ENCODE results near the gene PCDHB1. TPM values are rescaled to one million over a fixed set of nuclear protein-coding genes. Genes with fewer than 3 reads are reported as not detected.

The PCDHB1 gene
- total and polyA plus RNA-seq, 2 of the 8 experiments (the other 6 are each of a cell fraction or from before 2014, with no cell fraction given): 0.03 to 0.04 TPM

DNA sequence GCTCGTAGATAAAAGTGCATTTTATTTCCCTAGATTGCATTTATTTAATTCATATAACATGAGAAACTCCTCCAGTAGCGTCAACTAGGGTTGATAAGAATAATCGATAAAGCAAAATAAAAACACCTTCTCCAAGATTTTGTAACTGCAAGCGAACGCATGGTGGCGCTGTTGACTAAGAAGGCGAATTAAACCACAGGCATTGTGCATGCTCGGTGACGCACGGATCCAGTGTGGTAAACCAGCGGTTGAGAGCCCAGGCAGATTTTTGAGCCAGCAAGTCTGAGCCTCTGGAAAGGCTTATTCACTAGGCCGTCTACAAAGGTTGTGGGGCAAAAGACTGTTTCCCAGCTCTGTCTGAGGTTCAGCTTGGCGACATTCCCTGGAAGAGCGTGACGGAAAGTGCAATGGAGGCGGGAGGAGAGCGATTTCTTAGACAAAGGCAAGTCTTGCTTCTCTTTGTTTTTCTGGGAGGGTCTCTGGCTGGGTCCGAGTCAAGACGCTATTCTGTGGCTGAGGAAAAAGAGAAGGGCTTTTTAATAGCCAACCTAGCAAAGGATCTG, 49.1 kb downstream of the PCDHB1 start, which contains the start of gene PCDHB3:
Gene PCDHB3 (plus strand): TSS at position 231 of the 563 bp plus-strand sequence. CDS start 177 bp downstream, at position 408.
- CTCF ChIA-PET (ENCODE audit: partially characterized antibody): interaction anchor here (0.7 to 1.6 kb wide), 15 partner anchors 9 to 225 kb away, joined by 3 to 15 read pairs (median 4); partner anchors contain the start of genes PCDHB16, PCDHB4, PCDHB5 and PCDHB6
- H3K79me1 ChIP-seq (ENCODE audit: low read depth, low read length): no peaks in the 10 kb centered on the region
- H4K20me1 ChIP-seq (replicated peaks in 1 of 2; ENCODE audit: control insufficient read depth in 1 of 2, insufficient read depth in 2 of 2, low read length in 2 of 2): no peaks in the 10 kb centered on the region
- FAIRE-seq (peak; percentile 95), DNase-seq (ENCODE audit: low read depth in 1 of 2, low spot score in 2 of 2) (peak; percentile 51 to 87)
- peak within 1 kb of the TSS; percentile 92; the same call in 1 of the 2 replicates for H4K8ac ChIP-seq (ENCODE audit: extremely low read depth, insufficient read depth, low read length)
- H3K56ac ChIP-seq (replicated peaks; ENCODE audit: insufficient read length, low read depth, low read length): no peak within 1 kb of the TSS
- WGBS, 2 experiments (ENCODE audit: extremely low coverage in 1 of 2, insufficient coverage in 1 of 2, insufficient read length in 1 of 2, insufficient replicate concordance in 2 of 2, low coverage in 1 of 2, low lambda C conversion rate in 2 of 2, missing lambda C conversion rate in 1 of 2): 52% methylated on average over 19 of the region's 19 CpGs; no CpG with 5 or more reads in 1 of the 2 experiments
- no peak within 1 kb of the TSS for H4K91ac ChIP-seq (replicated peaks; ENCODE audit: insufficient read length, low read length)
- H2BK20ac ChIP-seq (ENCODE audit: low read length): no peak within 1 kb of the TSS
- H3K27ac ChIP-seq (ENCODE audit: low read depth, low read length): no peak within 1 kb of the TSS
- no peak within 1 kb of the TSS for H2BK120ac ChIP-seq (replicated peaks; ENCODE audit: low read depth, low read length)
- H3K4ac ChIP-seq (replicated peaks; ENCODE audit: insufficient read length, low read depth, low read length): no peak within 1 kb of the TSS
- peak within 1 kb of the TSS; percentile 89 for H2AFZ ChIP-seq (ENCODE audit: low read length)
- H2BK15ac ChIP-seq (ENCODE audit: low read length): no peak within 1 kb of the TSS
- peak within 1 kb of the TSS in 2 of 4 experiments; percentile 33 to 42; a peak in 2 of 7 replicates for H3K9ac ChIP-seq (replicated peaks in 1 of 4; ENCODE audit: extremely low read depth in 1 of 4, low read depth in 3 of 4, low read length in 3 of 4)
- H3K27me3 ChIP-seq (replicated peaks in 1 of 4; ENCODE audit: control insufficient read depth in 3 of 4, extremely low read depth in 1 of 4, insufficient read depth in 3 of 4, low read length in 3 of 4): no peaks in the 10 kb centered on the region
- POLR2A ChIA-PET (ENCODE audit: partially characterized antibody): interaction anchor here (0.7 to 1.5 kb wide), 3 partner anchors 10 to 25 kb away, joined by 3 to 4 read pairs (median 3); no protein-coding TSS in a partner anchor
- H2AK5ac ChIP-seq (ENCODE audit: low read depth, low read length): no peak within 1 kb of the TSS
- H3K9me3 ChIP-seq (ENCODE audit: insufficient read depth in 2 of 2, low read depth in 1 of 2, low read length in 1 of 2): peaks cover 0 to 7% of the 10 kb centered on the region in 2 experiments; a peak in 1 of 4 replicates
- peaks cover 0 to 25% (median 3%) of the 10 kb centered on the region in 4 experiments; a peak in 3 of 8 replicates for H3K36me3 ChIP-seq (ENCODE audit: control insufficient read depth in 2 of 4, insufficient read depth in 4 of 4, low read length in 3 of 4)
- H3K4me1 ChIP-seq (replicated peaks in 1 of 4; ENCODE audit: control insufficient read depth in 3 of 4, insufficient read depth in 4 of 4, low read length in 3 of 4): no peaks in the 10 kb centered on the region; a peak in 4 of 7 replicates
- peak within 1 kb of the TSS; percentile 53 to 56 for H3K4me2 ChIP-seq (ENCODE audit: insufficient read depth in 1 of 2, low read depth in 2 of 2, low read length in 2 of 2)
- H2BK12ac ChIP-seq (ENCODE audit: low read depth, low read length): no peak within 1 kb of the TSS
- H3K23ac ChIP-seq (ENCODE audit: insufficient read length): no peak within 1 kb of the TSS
- peaks cover 0 to 16% of the 10 kb centered on the region in 2 experiments; a peak in 3 of 4 replicates for H3K79me2 ChIP-seq (ENCODE audit: control insufficient read depth in 1 of 2, insufficient read depth in 2 of 2, low read length in 2 of 2)
- no peak within 1 kb of the TSS for H3K14ac ChIP-seq (ENCODE audit: insufficient read length)
- H4K5ac ChIP-seq (ENCODE audit: insufficient read length, low read depth, low read length): no peak within 1 kb of the TSS
- H3K18ac ChIP-seq (ENCODE audit: extremely low read depth, low read length): no peak within 1 kb of the TSS
- H3K4me3 ChIP-seq (ENCODE audit: extremely low read depth in 1 of 4, insufficient read depth in 2 of 4, low read depth in 3 of 4, low read length in 4 of 4): peak within 1 kb of the TSS in 3 of 4 experiments; percentile 8 to 39 (median 32); a peak in 4 of 8 replicates
- H2BK5ac ChIP-seq (ENCODE audit: low read depth, low read length): no peak within 1 kb of the TSS; the same call in 1 of the 2 replicates
- peaks cover under 1% of the 10 kb centered on the region for H3K23me2 ChIP-seq (ENCODE audit: low read depth, low read length)
- TF ChIP-seq RAD21 (IDR thresholded peaks at IDR 0.05 in 1 of 2, conservative IDR thresholded peaks at IDR 0.05 in 1 of 2; ENCODE audit: low read depth in 2 of 2, low read length in 2 of 2): peak; percentile 69 to 72
- TF ChIP-seq POLR2A (IDR thresholded peaks at IDR 0.05; ENCODE audit: control extremely low read depth in 1 of 2, low read depth in 2 of 2, low read length in 2 of 2): peak in 1 of 2 experiments; percentile 70; a peak in 2 of 3 replicates
- TF ChIP-seq POLR2AphosphoS5 (IDR thresholded peaks at IDR 0.05; ENCODE audit: low read depth, low read length): peak; percentile 69; the same call in 1 of the 2 replicates
- 0 out of 2 replicates have a peak, but pooled peaks have one; percentile 5 for TF ChIP-seq CREB1 (IDR thresholded peaks at IDR 0.05)
- TF ChIP-seq BCL11A (IDR thresholded peaks at IDR 0.05; ENCODE audit: low read depth in 2 of 2, low read length in 2 of 2): no peak
- peak; percentile 65 to 82 (median 66) for TF ChIP-seq CTCF (IDR thresholded peaks at IDR 0.05; ENCODE audit: control extremely low read depth in 1 of 3, insufficient read depth in 1 of 3, low read depth in 1 of 3, low read length in 3 of 3)
- TF ChIP-seq, protein P1, sequence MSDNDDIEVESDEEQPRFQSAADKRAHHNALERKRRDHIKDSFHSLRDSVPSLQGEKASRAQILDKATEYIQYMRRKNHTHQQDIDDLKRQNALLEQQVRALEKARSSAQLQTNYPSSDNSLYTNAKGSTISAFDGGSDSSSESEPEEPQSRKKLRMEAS (IDR thresholded peaks at IDR 0.05): peak; percentile 59; the same call in 1 of the 2 replicates
- no peak for TF ChIP-seq SRF (IDR thresholded peaks at IDR 0.05; ENCODE audit: low read depth, low read length)

Data from H1 (cell line).